Mesangial cell (primary cell): Measurements from ENCODE around the gene LACRT. TPM values are rescaled to one million over a fixed set of nuclear protein-coding genes. Genes with fewer than 3 reads are reported as not detected.

Experiments used
- total RNA-seq: library from RNA; depleted of rRNA; stranded (reverse); fragments of >200 nt; gene quantifications from 2 replicates; pipeline ENCODE4 v1.2.3, GENCODE V29; 2015

LACRT gene, protein sequence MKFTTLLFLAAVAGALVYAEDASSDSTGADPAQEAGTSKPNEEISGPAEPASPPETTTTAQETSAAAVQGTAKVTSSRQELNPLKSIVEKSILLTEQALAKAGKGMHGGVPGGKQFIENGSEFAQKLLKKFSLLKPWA
- not detected in 2 replicates for total RNA-seq

DNA sequence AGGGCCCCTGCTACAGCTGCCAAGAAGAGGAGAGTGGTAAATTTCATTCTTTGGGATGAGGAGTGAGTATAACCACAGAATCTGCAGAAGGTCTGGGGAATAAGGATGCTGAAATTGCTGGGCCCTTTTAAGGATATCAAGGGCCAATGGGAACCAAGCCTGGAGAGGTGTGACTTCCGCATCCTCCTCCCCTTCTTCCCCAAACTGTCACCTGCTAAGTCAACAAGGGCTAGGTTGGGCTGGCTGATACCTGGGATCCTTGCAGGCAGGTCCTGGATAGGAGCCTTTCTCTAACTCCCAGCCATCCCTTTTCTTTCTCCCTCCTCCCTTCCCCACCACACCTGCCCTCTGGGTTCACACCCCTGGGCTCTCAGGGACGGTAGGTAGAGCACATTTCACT lies at the start of gene LACRT:
Gene LACRT (minus strand): TSS at position 101 of the 400 bp plus-strand sequence. CDS start 54 bp downstream, at position 47.

DNA sequence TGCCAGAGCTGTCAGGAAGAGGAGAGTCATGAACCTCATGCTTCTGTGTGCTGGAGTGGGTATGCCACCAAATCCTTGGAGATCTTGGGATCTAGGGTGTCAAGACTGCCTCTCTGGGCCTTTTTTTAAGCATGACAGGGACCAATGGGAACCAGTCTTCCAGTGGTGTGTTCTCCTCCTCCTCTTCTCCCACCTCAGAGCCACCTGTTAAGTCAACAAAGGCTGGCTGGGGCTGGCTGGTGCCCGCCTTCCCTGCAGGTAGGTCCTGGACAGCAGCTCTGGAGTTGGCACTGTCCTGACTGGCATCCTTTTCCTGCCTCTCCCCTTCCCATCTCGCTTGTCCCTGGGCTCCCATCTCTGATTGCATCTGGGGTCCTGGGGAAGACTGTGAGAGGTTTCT lies 13.6 kb upstream of the LACRT start, which contains the start of gene DCD:
Gene DCD (minus strand): TSS at position 101 of the 400 bp plus-strand sequence. CDS start 62 bp downstream, at position 39.

DNA sequence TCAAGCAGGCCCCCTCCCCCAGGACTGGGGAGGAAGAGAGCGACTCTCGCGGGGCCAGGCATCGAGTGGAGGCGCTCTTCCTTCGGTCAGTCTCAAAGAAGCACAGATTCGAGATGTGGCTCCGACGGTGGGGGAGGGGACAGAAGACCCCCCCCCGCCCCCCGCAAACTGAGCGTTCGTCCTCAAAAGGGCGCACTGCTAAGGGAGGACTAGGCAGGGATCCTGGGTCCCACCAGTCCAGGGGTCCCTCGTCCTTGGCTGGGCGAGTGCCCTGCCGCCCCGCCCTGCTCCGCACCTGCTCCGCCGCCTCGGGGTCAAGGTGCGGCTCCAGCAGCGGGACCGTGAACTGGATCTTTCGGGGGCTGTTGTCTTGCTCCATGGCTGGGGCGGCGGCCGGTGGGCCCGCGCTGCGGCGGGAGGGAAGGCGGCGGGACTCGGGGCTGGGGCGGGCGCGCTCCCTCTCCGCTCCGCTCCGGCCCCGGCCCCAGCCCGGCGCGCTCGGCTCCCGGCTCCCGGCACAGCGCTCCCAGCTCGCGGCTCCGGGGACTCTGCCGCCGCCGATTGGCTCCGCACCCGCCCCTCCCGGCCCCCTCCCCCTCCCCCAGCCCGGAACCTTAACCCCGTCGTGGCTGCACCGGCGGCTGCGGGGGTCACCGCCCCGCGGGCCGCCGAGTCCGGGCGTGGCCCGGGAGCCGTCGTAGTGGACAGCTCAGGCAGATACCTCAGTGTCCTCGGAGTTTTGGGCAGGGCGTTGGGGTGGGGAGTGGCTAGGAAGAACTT lies 46.4 kb downstream of the LACRT start, which contains the start of gene PPP1R1A:
Gene PPP1R1A (minus strand): TSS at position 550 of the 780 bp plus-strand sequence. CDS start 171 bp downstream, at position 379.

Other genes with a start within 250 kb of the LACRT start
- 141 and 228 TPM in 2 replicates for gene ITGA5, start 215.6 kb downstream of the LACRT start, total RNA-seq
- not detected in 2 replicates for gene GTSF1, start 161.3 kb downstream of the LACRT start, total RNA-seq
- gene NCKAP1L, start 137.1 kb downstream of the LACRT start, total RNA-seq: under 0.01 and 0.16 TPM in 2 replicates
- under 0.01 and 1.9 TPM in 2 replicates for gene PDE1B, start 85.3 kb downstream of the LACRT start, total RNA-seq
- 0.98 and 6.1 TPM in 2 replicates for gene PPP1R1A, start 46.2 kb downstream of the LACRT start, total RNA-seq
- not detected in 2 replicates for gene DCD, start 13.5 kb upstream of the LACRT start, total RNA-seq
- gene MUCL1, start 219.6 kb upstream of the LACRT start, total RNA-seq: not detected in 2 replicates